GM21367 (cell line): ENCODE measurements around the gene THRA.
"Not testable (repeated sequence)": the region's sequence is repeated elsewhere in the genome, so short reads cannot be mapped to it uniquely, and the experiment has no call there.

Experiments
- ATAC-seq: cut with Tn5 transposase; IDR thresholded peaks from one replicate; pipeline ENCODE4 v1.9.1; 2021; ENCODE audit not compliant: unreplicated experiment

THRA gene

DNA sequence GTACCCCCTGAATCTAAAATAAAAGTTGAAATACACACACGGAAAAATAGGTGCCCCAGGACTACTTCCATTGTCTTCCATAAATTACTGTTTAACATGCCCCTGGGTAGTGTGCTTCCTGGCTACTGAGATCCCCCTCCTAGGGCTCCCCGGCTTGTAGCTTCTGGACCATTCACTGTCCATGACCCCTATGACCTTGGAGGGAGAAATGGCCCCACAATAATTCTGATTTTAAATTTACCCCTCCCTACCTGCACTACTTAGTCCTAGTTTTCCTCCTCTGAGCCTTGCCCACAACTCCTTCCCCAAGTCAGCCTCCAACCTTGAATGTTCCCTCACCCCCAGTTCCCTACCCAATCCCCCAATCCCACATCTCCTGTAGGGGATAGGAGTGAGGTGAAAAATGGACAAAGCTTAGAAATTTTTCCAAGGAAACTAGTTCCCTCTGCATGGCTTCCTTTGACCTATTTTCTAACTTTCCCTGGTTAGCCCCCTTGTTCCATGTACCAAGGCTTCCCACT, 49.5 kb downstream of the THRA start:
- no peak for ATAC-seq

GRCh38 chr17:40112718-40113109, 49.9 kb downstream of the THRA start:
- no peak for ATAC-seq

- ATAC-seq, result peak; percentile 73
These were observed 50.5 kb downstream of the THRA start for GRCh38 chr17:40113110-40113906.

GRCh38 chr17:40113907-40114245, 51.1 kb downstream of the THRA start:
- no peak for ATAC-seq

DNA sequence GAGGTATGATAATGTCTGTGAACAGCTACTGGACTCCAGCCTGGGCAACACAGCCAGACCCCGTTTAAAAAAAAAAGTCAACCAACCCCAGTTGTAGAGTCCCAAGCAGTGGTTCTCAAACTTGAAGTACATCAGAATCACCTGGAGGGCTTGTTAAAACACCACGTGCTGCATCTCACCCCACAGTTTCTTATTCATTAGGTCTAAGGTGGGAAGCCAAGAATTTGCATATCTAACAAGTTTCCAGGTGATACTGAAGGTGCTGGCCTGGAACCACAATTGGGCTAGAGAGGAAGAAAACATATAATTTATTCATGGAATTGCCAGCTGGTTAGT, 52.3 kb downstream of the THRA start:
- no peak for ATAC-seq

DNA sequence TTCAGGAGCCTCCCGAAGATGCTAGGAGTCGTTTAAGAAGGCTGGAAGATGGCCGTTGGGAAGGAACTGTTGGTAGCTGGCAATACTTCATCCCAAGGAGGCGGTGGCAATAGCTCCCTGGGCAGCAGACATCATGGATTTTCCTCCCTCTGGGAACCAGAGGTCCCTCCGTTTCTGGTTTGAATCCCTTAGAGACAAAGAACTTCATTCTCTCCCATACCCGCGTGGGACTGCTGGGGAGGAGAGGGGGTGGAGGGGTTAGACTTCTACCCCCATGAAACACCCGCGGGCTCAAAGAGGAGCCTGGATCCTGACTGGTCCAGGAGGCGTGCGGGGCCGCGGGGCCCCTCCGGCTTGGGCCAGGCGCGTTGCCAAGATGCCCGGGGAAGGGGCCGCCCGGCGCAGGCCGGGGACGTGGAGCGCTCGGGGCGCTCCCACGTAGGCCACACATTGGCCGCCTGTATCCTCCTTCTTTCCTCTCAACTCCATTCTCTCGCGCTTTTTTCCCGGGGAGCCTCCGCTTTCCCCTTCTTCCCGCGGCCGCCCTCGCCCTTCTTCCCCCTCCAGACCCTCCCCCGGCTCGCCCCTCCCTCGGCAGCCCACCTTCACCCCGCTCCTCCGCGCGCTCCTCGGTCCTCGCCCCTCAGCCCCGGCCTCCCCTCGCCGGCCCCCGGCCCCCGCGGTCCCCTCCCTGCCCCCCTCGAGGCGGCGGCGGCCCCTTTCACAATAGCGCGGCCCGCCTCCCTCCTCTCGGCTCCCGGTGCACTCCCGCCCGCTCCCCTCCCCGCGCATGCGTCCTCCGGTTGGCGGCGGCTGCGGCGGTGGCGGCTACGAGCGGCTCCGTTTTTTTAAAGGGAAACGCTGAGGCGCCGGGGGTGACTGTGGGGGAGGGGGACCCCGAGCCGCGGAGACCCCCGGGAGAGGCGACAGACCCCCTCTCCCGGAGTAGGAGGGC, 58.7 kb downstream of the THRA start, which contains the start of gene MSL1:
MSL1 (plus strand) TSS at position 791 of the 955 bp plus-strand sequence. CDS start 642 bp downstream, outside the sequence.
- no peak for ATAC-seq

DNA sequence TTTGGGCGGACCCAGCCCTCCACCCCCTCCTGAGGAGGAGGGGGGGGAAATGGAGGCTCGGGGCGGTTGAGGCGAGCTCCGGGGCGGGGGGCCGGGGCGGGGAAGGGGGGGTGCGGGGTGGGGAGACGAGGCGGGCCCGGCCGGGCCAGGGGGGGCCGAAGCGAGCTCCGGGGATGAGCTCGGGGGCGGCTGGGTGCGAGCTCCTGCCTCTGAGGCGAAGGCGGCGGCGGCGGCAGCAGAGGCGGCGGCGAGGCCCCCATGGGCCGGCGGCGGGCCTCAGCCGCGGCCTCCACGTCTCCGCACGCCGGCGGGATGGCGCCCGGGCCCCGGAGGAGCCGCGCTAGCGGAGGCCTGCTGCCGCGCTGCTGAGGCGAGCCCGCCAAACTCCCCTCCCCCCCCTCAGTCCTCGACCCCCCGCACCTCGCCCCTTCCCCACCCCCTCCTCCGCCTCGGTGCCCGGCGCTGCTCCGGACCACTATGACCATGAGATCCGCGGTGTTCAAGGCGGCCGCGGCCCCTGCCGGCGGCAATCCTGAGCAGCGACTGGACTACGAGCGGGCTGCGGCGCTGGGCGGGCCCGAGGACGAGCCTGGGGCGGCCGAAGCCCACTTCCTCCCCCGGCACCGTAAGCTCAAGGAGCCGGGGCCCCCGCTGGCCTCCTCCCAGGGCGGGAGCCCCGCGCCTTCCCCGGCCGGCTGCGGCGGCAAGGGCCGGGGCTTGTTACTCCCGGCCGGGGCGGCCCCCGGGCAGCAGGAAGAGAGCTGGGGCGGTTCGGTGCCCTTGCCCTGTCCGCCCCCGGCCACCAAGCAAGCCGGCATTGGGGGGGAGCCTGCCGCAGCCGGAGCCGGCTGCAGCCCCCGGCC, 59.6 kb downstream of the THRA start:
- ATAC-seq, result no peak

GRCh38 chr17:40122999-40123810, 60.4 kb downstream of the THRA start:
- no peak for ATAC-seq

DNA sequence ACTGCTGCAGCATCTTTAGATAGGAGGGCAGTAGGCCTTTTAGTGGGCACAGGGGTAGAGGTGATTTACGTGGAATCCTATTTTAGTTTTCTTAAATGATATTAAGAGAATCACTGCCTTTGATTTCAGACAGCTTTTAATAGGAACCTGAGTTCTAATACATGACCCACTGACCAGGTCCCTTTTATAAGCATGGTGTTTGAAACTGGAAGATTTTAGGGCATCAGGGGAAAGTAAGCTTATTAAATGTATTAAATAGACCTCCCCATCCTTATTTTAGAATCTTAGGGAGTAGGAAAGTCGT, 61.0 kb downstream of the THRA start:
- no peak for ATAC-seq

- no peak for ATAC-seq
These were observed 61.7 kb downstream of the THRA start for GRCh38 chr17:40124279-40125141.

DNA sequence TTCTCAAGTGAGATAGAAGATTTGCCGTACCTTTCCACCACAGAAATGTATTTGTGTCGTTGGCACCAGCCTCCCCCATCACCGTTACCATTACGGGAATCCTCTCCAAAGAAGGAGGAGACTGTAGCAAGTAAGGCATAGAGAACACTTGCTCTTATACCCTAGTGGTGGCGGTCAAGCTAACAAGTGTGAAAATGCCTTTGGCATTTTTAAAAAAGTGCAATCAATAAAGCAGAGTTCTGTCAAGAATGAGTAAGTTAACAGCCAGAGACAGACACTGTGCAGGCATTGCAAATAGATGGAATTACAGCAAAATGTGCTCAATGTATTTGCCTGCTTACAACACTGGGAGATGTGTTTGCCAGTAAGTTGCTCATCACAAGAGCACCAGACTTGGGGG, 66.7 kb downstream of the THRA start:
- no peak for ATAC-seq

- ATAC-seq, result no peak
These were observed 67.7 kb downstream of the THRA start for GRCh38 chr17:40130352-40131042.

DNA sequence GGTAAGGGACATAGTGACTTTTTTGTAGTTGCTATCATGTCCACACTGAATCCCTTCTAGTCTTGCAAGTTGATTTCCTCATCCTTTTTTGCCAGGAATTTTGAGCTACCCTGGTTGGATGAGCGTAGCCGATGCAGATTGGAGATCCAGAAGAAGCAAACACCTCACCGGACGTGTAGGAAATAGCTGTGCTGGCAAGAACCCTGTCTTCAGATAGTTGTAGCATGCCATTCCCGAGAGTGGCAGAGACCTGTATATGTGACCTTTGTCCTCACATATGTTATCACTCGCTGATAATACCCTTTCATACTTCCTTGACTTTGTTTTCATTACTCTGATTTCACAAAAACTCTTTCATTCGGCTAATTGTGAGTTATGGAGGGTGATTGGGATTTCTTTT, 71.4 kb downstream of the THRA start:
- no peak for ATAC-seq

GRCh38 chr17:40135817-40136216, 73.1 kb downstream of the THRA start:
- no peak for ATAC-seq

DNA sequence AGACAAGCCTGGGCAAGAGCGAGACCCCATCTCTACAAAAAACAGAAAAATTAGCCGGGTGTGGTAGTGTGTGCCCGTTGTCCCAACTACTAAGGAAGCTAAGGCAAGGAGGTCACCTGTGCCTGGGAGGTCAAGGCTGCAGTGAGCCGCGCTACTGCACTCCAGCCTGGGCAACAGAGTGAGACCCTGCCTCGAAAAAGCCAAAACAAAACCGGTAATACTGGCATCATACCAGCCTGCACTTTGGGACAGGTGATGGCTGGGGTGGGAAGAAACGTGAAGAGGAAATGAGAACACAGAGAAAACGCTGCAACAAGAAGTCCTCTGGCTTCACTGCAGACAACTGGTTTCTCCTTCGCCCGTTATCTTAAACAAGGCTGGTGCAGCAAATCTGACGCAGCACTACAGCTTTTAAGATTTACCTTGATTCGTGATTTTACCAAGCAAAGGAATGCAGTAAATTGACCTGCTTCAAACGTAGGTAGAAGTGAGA, 76.8 kb downstream of the THRA start:
- ATAC-seq, result peak; percentile 12

- not testable (repeated sequence) for ATAC-seq
These were observed 80.4 kb downstream of the THRA start for GRCh38 chr17:40143166-40143565.
